Stimulated activated CD8-positive, alpha-beta memory T cell treated with anti-CD3 and anti-CD28 coated beads, Interleukin-15, amount 100 ng/mL, for 4 hours (primary cell): ENCODE measurements around the gene ATAD3C.
"Not testable (repeated sequence)": the region's sequence is repeated elsewhere in the genome, so short reads cannot be mapped to it uniquely, and the experiment has no call there.

Experiments used
- DNase-seq, 2 donors: peaks; one replicate each; pipeline ENCODE4 v3.0.0-alpha.2; 2020; ENCODE audit warnings: low read depth in 2 of 2

ATAD3C gene

GRCh38 chr1:1419363-1419812 lies 30.1 kb upstream of the ATAD3C start:
- DNase-seq, result no peak

GRCh38 chr1:1419813-1420653 lies 29.5 kb upstream of the ATAD3C start:
- no peak for DNase-seq

- DNase-seq, result no peak
These were observed 28.8 kb upstream of the ATAD3C start for GRCh38 chr1:1420654-1421141.

- no peak for DNase-seq
These were observed 28.2 kb upstream of the ATAD3C start, which contains the start of gene ANKRD65 for GRCh38 chr1:1421147-1421906. ANKRD65 (minus strand) TSS chr1:1421276; CDS start chr1:1421005, 271 bp downstream.

- DNase-seq, result no peak
These were observed 27.5 kb upstream of the ATAD3C start for GRCh38 chr1:1421907-1422464.

- DNase-seq, result no peak
These were observed 26.8 kb upstream of the ATAD3C start for GRCh38 chr1:1422465-1423244.

GRCh38 chr1:1423245-1423597 lies 26.3 kb upstream of the ATAD3C start:
- DNase-seq, result no peak

GRCh38 chr1:1424707-1425106 lies 24.8 kb upstream of the ATAD3C start:
- no peak for DNase-seq

GRCh38 chr1:1425426-1425752 lies 24.1 kb upstream of the ATAD3C start:
- DNase-seq, result no peak

- DNase-seq, result no peak
These were observed 23.6 kb upstream of the ATAD3C start for GRCh38 chr1:1425753-1426495.

- DNase-seq, result no peak
These were observed 22.9 kb upstream of the ATAD3C start for GRCh38 chr1:1426496-1427105.

GRCh38 chr1:1427106-1427819 lies 22.2 kb upstream of the ATAD3C start:
- DNase-seq, result no peak

GRCh38 chr1:1427820-1428148 lies 21.7 kb upstream of the ATAD3C start:
- no peak for DNase-seq

GRCh38 chr1:1428174-1428573 lies 21.3 kb upstream of the ATAD3C start:
- no peak for DNase-seq

GRCh38 chr1:1428967-1429366 lies 20.5 kb upstream of the ATAD3C start:
- DNase-seq, result not testable (repeated sequence)

- DNase-seq, result no peak
These were observed 19.8 kb upstream of the ATAD3C start for GRCh38 chr1:1429671-1430073.

- no peak for DNase-seq
These were observed 19.1 kb upstream of the ATAD3C start for GRCh38 chr1:1430114-1430982.

- no peak for DNase-seq
These were observed 18.3 kb upstream of the ATAD3C start for GRCh38 chr1:1430992-1431844.
